ENCODE measurements around the gene PLD1. TPM values are rescaled to one million over a fixed set of nuclear protein-coding genes. Genes with fewer than 3 reads are reported as not detected.

PLD1 gene
- total and polyA plus RNA-seq, 10 of the 15 experiments (the other 5 are each of a cell fraction or from before 2014, with no cell fraction given) = 2.9 to 108 (median 3.6) TPM

GRCh38 chr3:171688002-171688401, 122.3 kb downstream of the PLD1 start:
- no TSS peak for BruUV-seq (replicated peaks)
- CTCF ChIA-PET = interaction anchor here (0.8 to 4.3 kb wide), 9 partner anchors 8 to 146 kb away, joined by 3 to 23 read pairs (median 4); no protein-coding TSS in a partner anchor

More at GRCh38 chr3:171688002-171688401, 122.3 kb downstream of the PLD1 start:
- no peak for DNase-seq (ENCODE audit: low read depth, low spot score)
- Histone ChIP-seq H3K27me3 (replicated peaks in 1 of 2; ENCODE audit: control insufficient read depth in 2 of 2, insufficient read depth in 2 of 2, low read length in 1 of 2) (no peaks in the 10 kb centered on the region), H3K36me3 (ENCODE audit: control insufficient read depth in 2 of 2, insufficient read depth in 2 of 2, low read length in 1 of 2) (no peaks in the 10 kb centered on the region), H3K9ac (ENCODE audit: control insufficient read depth, insufficient read depth, low read length) (no peak overlapping the region), H3K4me3 (no peak overlapping the region), H3K4me2 (ENCODE audit: control insufficient read depth, insufficient read depth) (no peak overlapping the region), H3K4me1 (ENCODE audit: control insufficient read depth, insufficient read depth, low read length) (peaks cover 3% of the 10 kb centered on the region; the same call in 1 of the 2 replicates), H3K27ac (ENCODE audit: control insufficient read depth, insufficient read depth) (no peak overlapping the region), H3K79me2 (ENCODE audit: control insufficient read depth, insufficient read depth, low read length) (no peaks in the 10 kb centered on the region), H4K20me1 (ENCODE audit: control insufficient read depth, insufficient read depth) (no peaks in the 10 kb centered on the region), H2AFZ (ENCODE audit: control insufficient read depth, low read depth, low read length) (no peak overlapping the region), H3K9me3 (replicated peaks; ENCODE audit: control insufficient read depth, insufficient read depth, low read length) (no peaks in the 10 kb centered on the region; the same call in 2 of the 3 replicates)
- no peak for TF ChIP-seq MTA3 (IDR thresholded peaks at IDR 0.05; ENCODE audit: borderline replicate concordance, low read length)
- TF ChIP-seq CTCF (IDR thresholded peaks at IDR 0.05 in 2 of 3, conservative IDR thresholded peaks at IDR 0.05 in 1 of 3; ENCODE audit: control insufficient read depth in 2 of 3, extremely low read depth in 1 of 3, insufficient read depth in 1 of 3, low read depth in 3 of 3, low read length in 3 of 3) = no peak
- no peak for TF ChIP-seq NR2F1 (conservative IDR thresholded peaks at IDR 0.05)
- TF ChIP-seq RB1 (IDR thresholded peaks at IDR 0.05; ENCODE audit: borderline replicate concordance) = no peak
- in situ Hi-C loops (cut with MboI) = no loop called here
- no peak for FAIRE-seq
- intact Hi-C loops (cut with micrococcal nuclease; ENCODE audit: unreplicated experiment) = no loop called here
- ChIA-PET POLR2A (no interaction called here), SMC1A (ENCODE audit: uncharacterized antibody, unreplicated experiment) (interaction anchor here (1.0 to 4.2 kb wide), 13 partner anchors 9 to 147 kb away, joined by 3 to 46 read pairs (median 4); no protein-coding TSS in a partner anchor), RAD21 (ENCODE audit: unreplicated experiment) (interaction anchor here (1.5 kb wide), 1 partner anchor 88 kb away, joined by 3 read pairs; no protein-coding TSS in a partner anchor)
- no peak for ATAC-seq

Data from GM12878 (cell line).